GM18517 (cell line): ENCODE data around the gene AMPD3.

Experiments used
- ATAC-seq: cut with Tn5 transposase; IDR thresholded peaks from one replicate; pipeline ENCODE4 v1.9.1; 2021; ENCODE audit warnings: mild to moderate bottlenecking, moderate library complexity; ENCODE audit not compliant: unreplicated experiment

AMPD3 gene

DNA sequence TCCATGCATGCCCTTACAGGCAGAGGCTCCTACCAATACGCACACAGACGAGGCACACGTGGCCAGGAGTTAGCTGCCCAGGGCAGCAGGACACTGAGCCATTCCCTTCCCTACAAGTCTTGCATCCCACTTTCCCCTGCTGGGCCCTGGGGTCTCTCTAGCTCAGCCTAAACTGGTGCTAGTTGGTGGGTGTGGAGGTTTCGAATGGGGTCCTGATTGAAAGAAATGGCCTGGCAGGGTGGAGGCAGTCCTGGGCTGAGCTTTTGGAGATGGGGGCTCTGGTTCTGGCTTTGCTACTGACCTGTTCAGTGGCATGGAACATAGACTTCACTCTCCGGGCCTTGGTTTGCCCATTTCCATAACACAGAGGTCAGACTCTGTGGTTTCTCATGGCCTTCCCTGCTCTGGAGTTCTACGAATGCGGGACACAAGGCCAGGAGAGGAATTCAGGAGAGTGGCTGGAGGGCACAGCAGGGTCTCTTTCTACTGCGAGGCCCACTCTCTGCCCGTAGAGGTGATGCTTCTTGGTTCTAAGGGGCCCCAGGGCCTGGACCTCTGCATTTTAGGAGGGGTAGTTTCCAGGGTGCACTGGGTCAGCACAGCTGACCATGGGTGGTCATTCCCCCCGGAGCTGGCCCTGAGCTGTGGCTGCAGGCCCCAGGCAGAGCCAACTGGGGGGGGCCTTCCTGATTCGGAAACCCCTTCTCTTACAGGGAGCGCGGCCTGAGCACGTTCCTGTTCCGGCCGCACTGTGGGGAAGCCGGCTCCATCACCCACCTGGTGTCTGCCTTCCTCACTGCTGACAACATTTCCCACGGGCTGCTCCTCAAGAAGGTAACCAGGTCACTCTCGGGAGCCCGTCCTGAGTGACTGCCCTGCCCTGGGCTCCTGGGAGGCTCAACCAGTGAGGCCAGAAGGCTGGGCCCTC, 46.0 kb downstream of the AMPD3 start:
- no peak for ATAC-seq

DNA sequence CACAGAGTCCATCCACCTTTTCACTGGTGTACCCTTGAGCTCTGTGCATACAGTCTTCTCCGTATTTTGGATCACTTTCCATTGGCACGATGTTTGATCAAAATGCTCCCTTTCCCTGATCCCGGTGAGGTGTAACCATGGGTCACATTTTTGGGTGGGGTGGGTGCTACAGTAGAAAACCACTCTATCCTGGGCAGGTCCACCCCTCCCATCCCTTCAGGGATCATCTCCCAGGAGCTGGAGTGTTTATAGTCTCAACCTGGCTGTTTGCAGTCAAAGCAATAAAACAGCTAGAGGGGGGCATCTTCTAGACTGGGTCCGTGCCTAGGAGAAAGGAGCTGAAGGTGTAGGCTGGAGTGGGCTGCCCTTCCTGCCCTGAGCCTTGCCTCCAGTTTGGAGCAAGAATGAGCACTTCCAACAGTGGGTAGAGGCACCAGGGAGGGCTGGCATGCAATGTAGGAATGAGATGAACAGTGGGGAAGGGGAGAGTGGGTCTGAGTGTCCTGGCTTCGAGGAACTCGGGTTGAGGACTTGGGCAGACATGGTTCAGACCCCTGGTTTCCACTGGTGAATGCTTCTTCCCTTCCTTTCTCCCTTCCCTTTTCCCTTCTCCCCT, 47.1 kb downstream of the AMPD3 start:
- no peak for ATAC-seq

- ATAC-seq = no peak
These were observed 47.7 kb downstream of the AMPD3 start for GRCh38 chr11:10502770-10503169.

DNA sequence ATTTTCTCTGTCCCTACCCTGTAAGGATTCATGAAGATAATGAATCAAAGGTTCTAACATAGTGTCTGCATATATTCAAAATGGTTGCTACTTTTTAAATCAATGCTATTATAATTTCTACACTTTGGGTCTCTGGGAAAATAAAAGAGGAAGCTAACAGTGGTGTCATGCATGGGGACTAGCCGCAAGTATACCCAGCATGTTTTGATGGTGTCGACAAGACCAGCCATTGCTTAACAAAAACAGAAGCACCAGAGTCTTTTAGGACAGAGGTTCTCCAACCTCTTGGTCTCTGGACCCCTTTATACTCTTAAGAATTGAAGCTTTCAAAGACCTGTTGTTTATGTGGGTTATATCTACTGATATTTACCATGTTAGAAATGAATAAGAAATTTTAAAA, 48.2 kb downstream of the AMPD3 start:
- ATAC-seq = no peak

DNA sequence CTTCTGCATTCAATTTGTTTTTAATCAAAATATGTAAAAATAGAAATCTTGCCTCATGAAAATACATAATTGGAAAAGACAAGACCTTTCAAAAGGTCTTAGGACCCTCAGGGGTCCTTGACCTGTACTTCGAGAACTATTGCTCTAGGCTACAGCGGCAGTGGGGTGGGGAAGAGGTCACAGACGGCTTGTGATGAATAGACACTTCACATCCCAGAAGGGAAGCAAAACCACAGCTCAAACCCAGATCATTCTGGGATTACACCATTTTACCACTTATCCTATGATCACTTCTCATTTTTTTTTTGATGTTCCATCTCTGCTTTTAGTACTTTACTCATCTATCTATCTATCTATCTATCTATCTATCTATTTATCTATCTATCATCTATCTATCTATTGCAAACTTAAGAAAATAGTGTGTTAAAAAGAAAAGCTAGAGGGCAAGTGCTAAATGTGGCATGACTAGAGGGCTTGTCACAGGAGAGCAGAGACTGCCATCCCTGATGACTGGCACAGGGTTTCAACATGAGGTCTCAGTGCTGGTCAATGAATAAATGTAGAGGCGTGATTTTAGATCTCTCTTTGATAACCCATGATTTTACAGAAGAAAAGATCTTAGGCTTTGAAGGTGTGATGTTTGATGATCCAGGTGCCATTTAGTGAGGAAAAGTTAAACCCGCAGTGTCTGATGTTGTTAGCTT, 48.9 kb downstream of the AMPD3 start:
- no peak for ATAC-seq

DNA sequence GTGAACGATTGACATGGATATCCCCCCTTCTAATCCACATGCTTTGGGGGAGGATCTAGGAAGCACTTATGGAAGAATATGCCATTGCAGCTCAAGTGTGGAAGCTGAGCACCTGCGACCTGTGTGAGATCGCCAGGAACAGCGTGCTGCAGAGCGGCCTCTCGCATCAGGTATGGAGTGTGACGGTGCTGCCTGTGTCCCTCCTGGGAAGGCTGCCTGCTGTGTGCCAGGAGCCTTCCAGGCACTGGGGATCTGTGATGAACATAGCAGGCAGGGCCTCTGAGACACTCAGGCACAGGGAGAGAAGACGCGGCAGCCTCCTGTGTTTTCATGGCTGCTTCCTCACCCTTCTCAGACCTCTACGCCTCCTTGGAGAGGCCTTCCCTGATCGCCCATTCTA, 49.4 kb downstream of the AMPD3 start:
- no peak for ATAC-seq

DNA sequence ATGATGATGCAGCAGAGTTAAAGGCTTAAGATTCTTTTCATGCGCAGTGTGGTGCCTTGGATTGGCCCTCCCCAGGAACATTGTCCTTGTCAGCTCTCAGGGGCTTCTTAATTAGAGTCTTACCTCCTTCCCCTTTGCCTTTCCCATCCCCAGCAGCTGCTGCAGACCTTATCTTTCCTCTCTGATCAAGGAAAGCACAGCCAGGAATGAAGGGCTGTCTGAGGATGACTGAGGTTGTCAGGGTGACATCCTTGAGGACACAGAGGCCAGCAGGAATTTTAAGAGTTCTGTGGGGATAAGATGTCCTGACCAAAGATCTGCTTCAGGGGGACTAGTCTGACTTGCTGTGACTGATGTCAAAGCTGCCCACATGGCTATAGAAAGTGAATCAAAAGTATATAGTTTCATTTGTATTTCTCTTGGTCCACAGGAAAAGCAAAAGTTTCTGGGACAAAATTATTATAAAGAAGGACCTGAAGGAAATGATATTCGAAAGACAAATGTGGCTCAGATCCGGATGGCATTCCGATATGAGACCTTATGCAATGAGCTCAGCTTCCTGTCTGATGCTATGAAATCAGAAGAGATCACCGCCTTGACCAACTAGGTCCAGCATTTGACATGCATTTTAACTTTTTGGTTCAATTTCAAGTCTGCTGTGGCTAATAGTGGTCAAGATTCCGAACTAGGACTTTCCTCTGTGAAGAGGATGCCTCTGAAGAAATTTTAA, 50.4 kb downstream of the AMPD3 start:
- no peak for ATAC-seq

DNA sequence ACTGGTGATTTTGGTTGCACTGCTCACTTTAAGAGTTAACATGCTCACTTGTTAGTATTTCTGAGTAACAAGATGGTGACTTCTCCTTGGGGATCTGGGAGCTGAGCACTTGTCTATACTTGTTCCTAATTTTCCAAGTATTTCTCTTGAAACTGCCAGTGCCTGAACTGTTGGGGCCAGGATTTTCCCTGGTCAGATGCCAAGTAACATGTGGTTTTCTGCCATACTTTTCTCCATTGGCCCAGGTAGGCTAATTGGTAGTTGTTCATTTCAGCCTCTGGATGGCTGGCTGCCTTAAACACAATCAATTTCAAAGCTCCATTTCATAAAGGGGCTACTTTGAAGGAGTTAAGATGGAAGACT, 50.9 kb downstream of the AMPD3 start:
- ATAC-seq = no peak

DNA sequence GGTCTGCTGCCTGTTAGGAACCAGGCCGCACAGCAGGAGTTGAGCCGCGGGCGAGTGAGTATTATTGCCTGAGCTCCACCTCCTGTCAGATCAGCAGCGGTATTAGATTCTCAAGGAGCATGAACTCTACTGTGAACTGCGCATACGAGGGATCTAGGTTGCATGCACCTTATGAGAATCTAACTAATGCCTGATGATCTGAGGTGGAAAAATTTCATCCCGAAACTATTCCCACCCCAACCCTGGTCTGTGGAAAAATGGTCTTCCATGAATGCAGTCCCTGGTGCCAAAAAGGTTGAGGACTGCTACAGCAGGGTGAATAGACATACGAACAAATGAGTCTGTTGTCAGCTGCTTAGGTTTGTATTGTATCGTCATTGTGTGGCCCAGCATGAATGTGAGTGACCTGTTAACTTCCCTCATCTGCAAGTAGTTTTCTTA, 56.1 kb downstream of the AMPD3 start:
- no peak for ATAC-seq

GRCh38 chr11:10514202-10514601, 59.1 kb downstream of the AMPD3 start:
- ATAC-seq = no peak

DNA sequence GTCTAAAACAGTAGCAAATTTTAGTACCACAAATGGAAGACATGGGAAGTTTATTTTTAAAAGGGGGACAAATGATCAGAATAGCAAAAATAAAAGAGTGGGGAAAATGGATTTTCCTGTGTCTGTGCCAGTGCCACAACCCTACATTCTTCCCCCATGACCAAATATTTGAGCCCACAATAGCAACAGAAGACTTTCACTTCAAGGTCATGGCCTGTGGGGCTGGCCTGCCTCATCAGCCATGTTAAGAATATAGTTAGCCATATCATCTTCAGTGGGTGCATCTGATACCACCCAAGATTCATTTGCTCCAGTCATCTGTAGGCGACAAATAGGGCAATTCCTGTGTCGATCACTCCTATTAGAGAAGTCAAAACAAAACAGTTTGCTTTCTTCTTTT, 59.6 kb downstream of the AMPD3 start:
- ATAC-seq = no peak

DNA sequence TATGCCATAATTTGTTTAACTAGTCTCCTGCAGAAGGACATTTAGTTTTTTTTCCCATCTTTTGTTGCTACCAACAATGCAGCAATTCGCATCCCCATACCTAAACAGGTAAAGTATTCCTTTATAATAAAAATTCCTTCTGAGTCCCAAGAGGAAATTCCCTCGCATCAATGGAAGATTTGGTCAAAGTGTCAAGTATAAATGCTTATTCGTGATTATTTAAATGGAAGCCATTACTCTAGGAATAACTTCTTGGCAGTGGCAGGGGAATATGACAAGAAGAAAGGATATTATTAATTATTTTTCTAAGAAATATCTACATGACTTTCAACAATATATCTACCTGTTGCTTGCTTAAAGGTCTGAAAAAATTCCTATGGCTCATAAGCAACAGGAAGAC, 60.4 kb downstream of the AMPD3 start:
- ATAC-seq = no peak

- no peak for ATAC-seq
These were observed 63.1 kb downstream of the AMPD3 start for GRCh38 chr11:10518123-10518522.

DNA sequence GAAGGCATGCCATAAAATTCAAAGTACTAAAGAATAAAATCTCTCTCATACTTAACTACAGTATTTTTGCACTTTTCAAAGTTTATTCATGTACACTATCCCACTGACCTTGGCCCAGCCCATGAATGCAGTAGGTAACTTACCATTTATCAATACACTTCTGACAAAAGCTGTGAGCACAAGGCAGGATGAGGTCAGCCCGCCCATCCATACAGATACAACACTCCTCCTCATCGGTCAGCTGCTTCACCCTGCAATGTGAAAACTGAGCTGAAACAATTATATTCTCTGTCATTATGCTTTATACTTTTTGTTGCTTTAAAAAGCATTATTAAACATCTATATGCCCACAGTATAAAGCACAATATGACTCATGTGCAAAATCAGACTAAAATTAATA, 63.8 kb downstream of the AMPD3 start:
- ATAC-seq = no peak

DNA sequence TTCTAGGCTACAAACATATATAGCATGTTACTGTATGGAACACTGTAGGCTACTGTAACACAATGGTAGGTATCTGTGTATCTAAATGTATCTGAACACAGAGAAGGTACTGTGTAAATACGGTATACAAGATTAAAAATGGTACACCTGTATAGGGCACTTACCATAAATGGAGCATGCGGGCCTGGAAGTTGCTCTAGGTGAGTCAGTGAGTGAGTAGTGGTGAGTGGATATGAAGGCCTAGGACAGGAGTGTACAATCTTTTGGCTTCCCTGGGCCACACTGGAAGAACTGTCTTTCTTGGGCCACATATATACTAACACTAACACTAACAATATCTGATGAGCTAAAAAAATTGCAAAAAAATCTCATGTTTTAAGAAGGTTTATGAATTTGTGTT, 64.6 kb downstream of the AMPD3 start:
- no peak for ATAC-seq

DNA sequence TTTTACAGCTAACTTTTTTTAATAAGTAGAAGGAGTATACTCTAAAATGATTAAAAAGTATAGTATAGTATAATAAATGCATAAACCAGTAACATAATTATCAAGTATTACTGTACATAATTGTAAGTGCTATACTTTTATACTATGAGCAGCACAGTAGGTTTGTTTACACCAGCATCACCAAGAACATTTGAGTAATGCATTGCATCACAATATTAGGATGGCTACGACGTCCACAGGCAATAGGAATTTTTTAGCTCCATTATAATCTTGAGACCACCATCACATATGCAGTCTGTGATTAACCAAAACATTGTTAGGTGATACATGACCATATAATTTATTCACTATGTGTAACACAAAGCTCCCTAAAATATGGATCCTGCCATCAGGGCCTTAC, 65.5 kb downstream of the AMPD3 start:
- ATAC-seq = no peak

DNA sequence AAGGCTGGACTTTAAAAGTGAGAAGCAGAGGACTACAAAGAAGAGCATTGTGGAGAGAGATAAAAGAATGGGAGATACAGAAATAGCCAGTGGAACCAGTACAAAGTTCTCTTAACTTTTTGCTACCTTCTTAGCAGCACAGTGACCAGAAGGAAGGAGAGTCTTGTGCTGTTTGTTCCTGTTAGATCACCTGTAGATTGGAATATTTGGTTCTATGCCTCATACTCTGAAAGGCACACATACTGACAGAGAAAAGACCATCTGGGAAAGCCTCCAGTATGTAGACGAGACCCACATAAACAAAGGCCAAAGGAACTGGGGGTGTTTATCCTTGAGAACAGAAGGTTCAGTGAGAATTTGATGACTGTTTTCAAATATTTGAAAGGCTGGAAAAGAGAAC, 67.2 kb downstream of the AMPD3 start:
- no peak for ATAC-seq

- no peak for ATAC-seq
These were observed 67.9 kb downstream of the AMPD3 start for GRCh38 chr11:10522921-10523320.

DNA sequence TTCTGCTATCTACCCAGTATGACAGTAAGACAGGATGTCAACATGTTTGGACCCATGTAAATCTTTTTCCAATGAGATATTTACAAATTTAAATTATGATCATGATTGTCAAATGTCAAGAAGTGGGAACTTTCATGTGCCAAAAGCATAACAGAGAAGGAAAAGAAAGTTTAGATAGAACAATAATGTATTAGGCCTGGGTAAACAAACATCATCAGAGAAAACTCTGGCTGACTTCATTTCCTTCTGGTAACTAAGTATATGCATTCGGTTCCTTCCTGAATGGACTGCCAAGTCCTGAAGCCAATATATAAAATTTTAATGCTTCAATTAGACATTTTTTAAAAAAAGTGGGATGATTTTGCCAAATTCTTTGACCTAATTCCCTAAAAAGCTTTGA, 69.4 kb downstream of the AMPD3 start:
- ATAC-seq = no peak

GRCh38 chr11:10526974-10527918, 72.2 kb downstream of the AMPD3 start:
- no peak for ATAC-seq
